ENCODE measurements around the gene RCSD1. TPM values are rescaled to one million over a fixed set of nuclear protein-coding genes. Genes with fewer than 3 reads are reported as not detected.
A peak's percentile ranks its signal among the peaks of the same experiment; 100 is the strongest.

The RCSD1 gene
- total and polyA plus RNA-seq, 12 donors, result 9.0 to 50.2 (median 37.4) TPM

DNA sequence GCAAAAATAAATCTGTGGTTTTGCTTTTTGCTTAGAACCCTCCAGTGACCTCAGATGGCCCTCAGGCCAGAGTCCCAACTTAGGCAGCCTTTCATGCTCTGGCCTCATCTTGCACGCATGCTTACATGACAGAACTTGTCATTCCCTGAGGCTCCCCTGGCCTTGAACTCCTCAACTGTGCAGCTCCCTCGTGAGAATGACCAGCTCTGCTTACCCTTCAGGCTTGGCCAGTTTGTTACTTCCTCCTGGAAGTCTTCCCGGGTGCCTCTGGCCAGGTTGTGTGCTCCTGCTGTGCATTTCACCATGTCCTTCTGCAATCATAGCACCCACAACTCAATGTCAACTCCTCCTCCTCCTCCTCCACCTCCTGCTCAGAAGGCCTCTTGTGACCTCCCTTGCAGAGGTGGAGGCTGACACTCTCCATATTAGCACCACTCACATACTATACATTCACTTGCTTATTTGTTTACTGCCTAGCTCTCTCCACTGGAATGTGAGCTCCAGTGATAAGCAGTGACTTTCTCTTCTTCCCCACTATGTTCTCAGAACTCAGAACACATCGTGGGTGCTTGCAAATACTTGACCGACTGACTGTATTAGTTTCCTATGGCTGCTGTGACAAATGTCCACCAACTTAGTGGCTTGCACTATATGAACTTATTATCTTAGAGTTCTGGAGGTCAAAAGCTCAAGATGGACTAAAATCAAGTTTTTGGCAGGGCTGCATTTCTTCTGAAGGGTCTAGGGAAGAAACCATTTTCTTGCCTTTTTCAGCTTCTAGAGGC lies 41.9 kb downstream of the RCSD1 start:
- WGBS, 2 donors, result 55 to 58% methylated on average over 5 of the region's 5 CpGs
- peaks cover 8 to 72% (median 56%) of the 10 kb centered on the region in 9 donors for H3K4me1 ChIP-seq
- intact Hi-C loops (cut with DNase I), result no loop called here
- DNase-seq, result no peak
- peak in 2 of 8 donors; percentile 34 to 58 for ATAC-seq
- H3K36me3 ChIP-seq, result peaks cover 0 to 48% (median 6%) of the 10 kb centered on the region in 9 donors
- no peaks in the 10 kb centered on the region for H3K27me3 ChIP-seq
- no peak overlapping the region for H3K27ac ChIP-seq
- no peak overlapping the region for H3K4me3 ChIP-seq
- no peaks in the 10 kb centered on the region for H3K9me3 ChIP-seq
- TF ChIP-seq, protein P1, sequence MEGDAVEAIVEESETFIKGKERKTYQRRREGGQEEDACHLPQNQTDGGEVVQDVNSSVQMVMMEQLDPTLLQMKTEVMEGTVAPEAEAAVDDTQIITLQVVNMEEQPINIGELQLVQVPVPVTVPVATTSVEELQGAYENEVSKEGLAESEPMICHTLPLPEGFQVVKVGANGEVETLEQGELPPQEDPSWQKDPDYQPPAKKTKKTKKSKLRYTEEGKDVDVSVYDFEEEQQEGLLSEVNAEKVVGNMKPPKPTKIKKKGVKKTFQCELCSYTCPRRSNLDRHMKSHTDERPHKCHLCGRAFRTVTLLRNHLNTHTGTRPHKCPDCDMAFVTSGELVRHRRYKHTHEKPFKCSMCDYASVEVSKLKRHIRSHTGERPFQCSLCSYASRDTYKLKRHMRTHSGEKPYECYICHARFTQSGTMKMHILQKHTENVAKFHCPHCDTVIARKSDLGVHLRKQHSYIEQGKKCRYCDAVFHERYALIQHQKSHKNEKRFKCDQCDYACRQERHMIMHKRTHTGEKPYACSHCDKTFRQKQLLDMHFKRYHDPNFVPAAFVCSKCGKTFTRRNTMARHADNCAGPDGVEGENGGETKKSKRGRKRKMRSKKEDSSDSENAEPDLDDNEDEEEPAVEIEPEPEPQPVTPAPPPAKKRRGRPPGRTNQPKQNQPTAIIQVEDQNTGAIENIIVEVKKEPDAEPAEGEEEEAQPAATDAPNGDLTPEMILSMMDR (IDR thresholded peaks at IDR 0.05), result no peak

DNA sequence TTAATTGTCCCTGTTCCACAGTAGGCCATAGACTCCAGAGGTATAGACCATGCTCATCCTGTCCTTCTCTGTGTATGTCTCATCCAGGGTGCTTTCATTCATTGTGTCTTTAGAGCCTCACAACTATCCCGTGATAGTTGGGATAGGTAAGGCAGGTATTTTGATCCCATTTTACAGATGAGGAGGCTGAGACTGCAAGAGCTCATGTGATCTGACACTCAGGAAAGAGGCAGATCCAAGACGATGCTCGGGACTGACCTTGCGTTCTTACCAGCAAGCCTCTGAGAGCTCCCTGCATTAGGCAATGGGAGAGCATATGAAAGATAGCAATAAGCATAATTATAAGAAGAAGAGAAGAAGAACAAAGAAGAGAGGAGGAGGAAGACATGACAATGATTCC lies 42.8 kb downstream of the RCSD1 start:
- Histone ChIP-seq H3K4me1 (peaks cover 8 to 72% (median 56%) of the 10 kb centered on the region in 9 donors), H3K27me3 (no peaks in the 10 kb centered on the region), H3K27ac (no peak overlapping the region), H3K9me3 (no peaks in the 10 kb centered on the region), H3K36me3 (peaks cover 0 to 53% (median 6%) of the 10 kb centered on the region in 9 donors), H3K4me3 (no peak overlapping the region)
- TF ChIP-seq, protein P1 (IDR thresholded peaks at IDR 0.05), result no peak
- WGBS, 2 donors, result 69 to 82% methylated on average over 4 of the region's 4 CpGs
- DNase-seq, result no peak
- intact Hi-C loops (cut with DNase I), result no loop called here
- no peak for ATAC-seq

DNA sequence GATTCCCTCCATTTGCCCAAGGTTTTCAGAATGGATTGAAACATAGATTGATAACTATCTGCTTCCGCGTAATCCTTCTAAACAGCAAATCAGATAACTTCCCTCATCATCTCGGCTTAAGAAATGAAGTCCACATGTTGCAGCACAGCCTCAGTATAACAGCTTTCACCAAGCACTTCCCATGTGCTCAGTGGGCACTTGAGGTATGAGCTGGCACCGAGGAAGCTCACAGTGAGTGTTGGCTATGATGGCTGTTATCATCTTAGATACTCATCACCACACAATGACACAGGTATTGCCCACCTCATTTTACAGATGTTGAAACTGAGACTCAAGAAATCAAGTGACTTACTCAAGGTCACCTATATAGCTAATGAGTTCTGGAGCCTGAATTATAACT lies 43.2 kb downstream of the RCSD1 start:
- TF ChIP-seq, protein P1 (IDR thresholded peaks at IDR 0.05), result no peak
- intact Hi-C loops (cut with DNase I), result no loop called here
- Histone ChIP-seq H3K9me3 (no peaks in the 10 kb centered on the region), H3K36me3 (peaks cover 0 to 54% (median 6%) of the 10 kb centered on the region in 9 donors), H3K27ac (no peak overlapping the region), H3K4me1 (peaks cover 8 to 72% (median 54%) of the 10 kb centered on the region in 9 donors), H3K4me3 (no peak overlapping the region), H3K27me3 (no peaks in the 10 kb centered on the region)
- 82 to 90% methylated on average over 4 of the region's 4 CpGs for WGBS, 2 donors
- no peak for DNase-seq
- no peak for ATAC-seq

DNA sequence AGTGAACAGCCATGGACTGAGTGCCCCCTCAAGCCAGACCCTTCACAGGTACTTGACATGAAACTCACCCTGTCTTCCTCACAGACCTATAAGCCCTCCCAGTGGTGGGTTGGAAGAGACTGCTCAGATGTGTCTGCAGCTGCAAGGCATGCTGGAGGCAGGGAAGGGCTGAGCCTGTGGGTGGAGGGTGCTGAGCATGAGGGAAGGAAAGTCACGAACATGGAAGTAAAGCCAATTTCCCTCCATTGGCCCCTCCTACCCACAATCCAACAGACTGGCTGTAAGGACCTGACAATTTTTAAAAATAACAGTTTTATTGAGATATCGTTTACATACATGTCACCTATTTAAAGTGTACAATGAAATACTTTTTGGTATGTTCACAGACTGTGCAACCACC lies 44.1 kb downstream of the RCSD1 start:
- Histone ChIP-seq H3K4me1 (peaks cover 8 to 72% (median 50%) of the 10 kb centered on the region in 9 donors), H3K36me3 (peaks cover 0 to 54% (median 6%) of the 10 kb centered on the region in 9 donors), H3K27ac (no peak overlapping the region), H3K9me3 (no peaks in the 10 kb centered on the region), H3K4me3 (no peak overlapping the region), H3K27me3 (no peaks in the 10 kb centered on the region)
- 70 to 85% methylated on average over 2 of the region's 2 CpGs for WGBS, 2 donors
- DNase-seq, result no peak
- ATAC-seq, result no peak
- intact Hi-C loops (cut with DNase I), result no loop called here
- TF ChIP-seq, protein P1 (IDR thresholded peaks at IDR 0.05), result no peak
